Endothelial cell of umbilical vein (primary cell): ENCODE data around the gene CPPED1.

ENCODE experiments used
- EZH2 ChIP-seq: IDR thresholded peaks from 2 replicates; pipeline ENCODE4 v1.6.1; 2012; ENCODE audit warnings: borderline replicate concordance, low read depth, mild to moderate bottlenecking, moderate library complexity, low read length, inconsistent platforms; ENCODE audit not compliant: severe bottlenecking
- FOS ChIP-seq: IDR thresholded peaks from 2 replicates; pipeline ENCODE4 v1.6.1; 2011; ENCODE audit warnings: mild to moderate bottlenecking, low read length, moderate library complexity, borderline replicate concordance; ENCODE audit not compliant: insufficient read depth
- JUN ChIP-seq: IDR thresholded peaks from 2 replicates; pipeline ENCODE4 v1.6.1; 2011; ENCODE audit warnings: borderline replicate concordance, low read depth; ENCODE audit not compliant: insufficient read length, insufficient read depth
- MYC ChIP-seq: IDR thresholded peaks from one replicate; pipeline ENCODE4 v1.6.1; 2011; ENCODE audit warnings: mild to moderate bottlenecking, low read depth, low read length
- POLR2A ChIP-seq: IDR thresholded peaks from 2 replicates; pipeline ENCODE4 v1.6.1; 2012; ENCODE audit warnings: low read depth, mild to moderate bottlenecking, control low read depth, low read length
- POLR2AphosphoS5 ChIP-seq: IDR thresholded peaks from 2 replicates; pipeline ENCODE4 v1.6.1; 2012; ENCODE audit warnings: low read depth, mild to moderate bottlenecking, control low read depth, low read length, moderate library complexity; ENCODE audit not compliant: insufficient read depth
- TF ChIP-seq, protein P1 (sequence below), 2 donors: IDR thresholded peaks; 1 replicate in 1 of 2; 2 replicates in 1 of 2; pipeline ENCODE4 v1.5.1; 2011; ENCODE audit warnings: low read length in 2 of 2, mild to moderate bottlenecking in 2 of 2, moderate library complexity in 2 of 2, control low read depth in 1 of 2, inconsistent platforms in 1 of 2, low read depth in 1 of 2; ENCODE audit not compliant: insufficient read depth in 1 of 2; ENCODE audit errors: extremely low read depth in 1 of 2
- TF ChIP-seq, protein P2 (sequence below): IDR thresholded peaks from 2 replicates; pipeline ENCODE4 v1.6.1; 2011; ENCODE audit not compliant: insufficient read depth, insufficient read length

DNA sequence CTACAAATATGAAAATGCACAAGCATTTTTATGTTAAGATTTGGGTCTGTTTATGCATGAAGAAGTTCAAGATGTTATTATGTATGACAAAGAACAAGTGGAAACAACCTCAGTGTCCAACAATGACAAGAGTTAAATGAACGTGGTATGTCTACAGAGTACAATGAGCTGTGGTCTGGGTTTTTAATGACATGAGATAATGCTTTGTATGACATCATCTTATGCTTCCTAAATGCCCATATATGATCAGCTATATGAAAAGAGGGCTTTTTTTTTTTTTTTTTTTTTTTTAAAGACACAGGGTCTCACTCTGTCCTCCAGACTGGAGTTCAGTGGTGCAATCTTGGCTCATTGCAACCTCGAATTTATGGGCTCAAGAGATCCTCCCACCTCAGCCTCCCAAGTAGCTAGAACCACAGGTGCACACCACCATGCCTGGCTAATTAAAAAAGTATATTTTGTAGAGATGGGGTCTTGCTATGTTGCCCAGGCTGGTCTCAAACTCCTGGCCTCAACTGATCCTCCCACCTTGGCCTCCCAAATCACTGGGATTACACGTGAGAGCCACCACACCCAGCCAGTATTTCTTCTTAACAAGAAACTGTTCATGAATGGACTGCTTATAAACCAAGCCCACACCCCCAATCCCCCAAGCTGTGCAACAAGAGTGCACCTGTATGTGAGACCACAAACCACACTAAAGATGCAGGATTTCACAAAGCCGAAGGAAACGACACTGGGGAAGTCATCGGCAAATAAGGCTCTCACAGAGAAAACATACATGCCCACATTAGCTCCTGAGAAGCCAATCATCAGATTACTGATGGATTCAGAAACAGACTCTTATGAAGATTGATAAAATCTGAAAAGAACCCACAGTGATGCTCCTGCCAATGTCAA, 114.5 kb downstream of the CPPED1 start:
- TF ChIP-seq, protein P1, sequence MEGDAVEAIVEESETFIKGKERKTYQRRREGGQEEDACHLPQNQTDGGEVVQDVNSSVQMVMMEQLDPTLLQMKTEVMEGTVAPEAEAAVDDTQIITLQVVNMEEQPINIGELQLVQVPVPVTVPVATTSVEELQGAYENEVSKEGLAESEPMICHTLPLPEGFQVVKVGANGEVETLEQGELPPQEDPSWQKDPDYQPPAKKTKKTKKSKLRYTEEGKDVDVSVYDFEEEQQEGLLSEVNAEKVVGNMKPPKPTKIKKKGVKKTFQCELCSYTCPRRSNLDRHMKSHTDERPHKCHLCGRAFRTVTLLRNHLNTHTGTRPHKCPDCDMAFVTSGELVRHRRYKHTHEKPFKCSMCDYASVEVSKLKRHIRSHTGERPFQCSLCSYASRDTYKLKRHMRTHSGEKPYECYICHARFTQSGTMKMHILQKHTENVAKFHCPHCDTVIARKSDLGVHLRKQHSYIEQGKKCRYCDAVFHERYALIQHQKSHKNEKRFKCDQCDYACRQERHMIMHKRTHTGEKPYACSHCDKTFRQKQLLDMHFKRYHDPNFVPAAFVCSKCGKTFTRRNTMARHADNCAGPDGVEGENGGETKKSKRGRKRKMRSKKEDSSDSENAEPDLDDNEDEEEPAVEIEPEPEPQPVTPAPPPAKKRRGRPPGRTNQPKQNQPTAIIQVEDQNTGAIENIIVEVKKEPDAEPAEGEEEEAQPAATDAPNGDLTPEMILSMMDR (IDR thresholded peaks at IDR 0.05; ENCODE audit: extremely low read depth in 1 of 2, insufficient read depth in 1 of 2, low read depth in 1 of 2, low read length in 2 of 2) = no peak
- TF ChIP-seq, protein P2, sequence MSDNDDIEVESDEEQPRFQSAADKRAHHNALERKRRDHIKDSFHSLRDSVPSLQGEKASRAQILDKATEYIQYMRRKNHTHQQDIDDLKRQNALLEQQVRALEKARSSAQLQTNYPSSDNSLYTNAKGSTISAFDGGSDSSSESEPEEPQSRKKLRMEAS = no peak
- TF ChIP-seq POLR2AphosphoS5 = no peak
- TF ChIP-seq MYC = no peak
- peak; percentile 41 for TF ChIP-seq JUN
- no peak for TF ChIP-seq POLR2A
- TF ChIP-seq FOS = no peak
- no peak for TF ChIP-seq EZH2
